Naive thymus-derived CD4-positive, alpha-beta T cell (primary cell): ENCODE measurements around the gene ERVMER34-1. TPM values are rescaled to one million over a fixed set of nuclear protein-coding genes. Genes with fewer than 3 reads are reported as not detected.

ENCODE experiments used
- ATAC-seq: fragments of 150-1000 bp; cut with Tn5 transposase; 2 replicates; pipeline ENCODE4 v1.10.0; 2021; ENCODE audit warnings: mild to moderate bottlenecking, moderate library complexity
- CTCF ChIA-PET: fragments of 350-600 bp; sonication (Branson Sonifier 250); formaldehyde crosslinking; loops from one replicate; lab custom pipeline; 2021; ENCODE audit warnings: antibody characterized with exemption; lab: Charles Lee
- POLR2A ChIA-PET: fragments of 350-600 bp; sonication (Branson Sonifier 250); formaldehyde crosslinking; loops from one replicate; lab custom pipeline; 2021; ENCODE audit warnings: antibody characterized with exemption, inconsistent platforms; lab: Charles Lee
- DNase-seq, 9 donors: peaks; one replicate each; pipeline versions ENCODE4 v3.0.0 to v3.0.0-alpha.2; 2020 to 2022; ENCODE audit warnings: mixed read lengths in 1 of 9
- H3K27ac ChIP-seq: one replicate; pipeline ENCODE4 v1.7.0; 2013; ENCODE audit warnings: mild to moderate bottlenecking, low read depth, low read length, moderate library complexity
- H3K27me3 ChIP-seq, 2 donors: one replicate each; pipeline ENCODE4 v1.7.0; 2013; ENCODE audit warnings: low read length in 2 of 2, mild to moderate bottlenecking in 2 of 2, moderate library complexity in 2 of 2; ENCODE audit not compliant: control insufficient read depth in 2 of 2, insufficient read depth in 2 of 2
- H3K36me3 ChIP-seq, 3 experiments: 1 replicate in 2 of 3; 2 replicates in 1 of 3; pipeline ENCODE4 v1.7.0; 2013; ENCODE audit warnings: low read length in 3 of 3, mild to moderate bottlenecking in 3 of 3, moderate library complexity in 1 of 3; ENCODE audit not compliant: insufficient read depth in 3 of 3, control insufficient read depth in 2 of 3
- H3K4me1 ChIP-seq, 2 donors: one replicate each; pipeline ENCODE4 v1.7.0; 2013; ENCODE audit warnings: low read length in 2 of 2, mild to moderate bottlenecking in 2 of 2, moderate library complexity in 1 of 2; ENCODE audit not compliant: control insufficient read depth in 2 of 2, insufficient read depth in 2 of 2
- H3K4me3 ChIP-seq: 2 replicates; pipeline ENCODE4 v1.7.0; 2013; ENCODE audit warnings: mild to moderate bottlenecking, low read length
- H3K9me3 ChIP-seq, 3 experiments: 1 replicate in 2 of 3; 2 replicates in 1 of 3; pipeline ENCODE4 v1.7.0; 2013; ENCODE audit warnings: low read length in 3 of 3; ENCODE audit not compliant: control insufficient read depth in 2 of 3
- H3K27ac Mint-ChIP-seq, 9 donors: one replicate each; pipeline ENCODE4 v1.8.0; 2020 to 2022; ENCODE audit warnings: mixed read lengths in 9 of 9, mild to moderate bottlenecking in 8 of 9, moderate library complexity in 5 of 9, inconsistent platforms in 2 of 9
- H3K27me3 Mint-ChIP-seq, 5 donors: one replicate each; pipeline ENCODE4 v1.8.0; 2021 to 2022; ENCODE audit warnings: mixed read lengths in 5 of 5, mild to moderate bottlenecking in 1 of 5
- H3K36me3 Mint-ChIP-seq, 5 donors: one replicate each; pipeline ENCODE4 v1.8.0; 2020 to 2022; ENCODE audit warnings: mixed read lengths in 5 of 5, mild to moderate bottlenecking in 3 of 5, inconsistent platforms in 1 of 5
- H3K4me1 Mint-ChIP-seq, 7 donors: one replicate each; pipeline ENCODE4 v1.8.0; 2020 to 2022; ENCODE audit warnings: mixed read lengths in 7 of 7, mild to moderate bottlenecking in 3 of 7, inconsistent platforms in 1 of 7
- H3K4me3 Mint-ChIP-seq, 10 donors: one replicate each; pipeline ENCODE4 v1.8.0; 2020 to 2022; ENCODE audit warnings: mild to moderate bottlenecking in 10 of 10, mixed read lengths in 10 of 10, moderate library complexity in 6 of 10, inconsistent platforms in 2 of 10
- H3K9me3 Mint-ChIP-seq, 11 donors: one replicate each; pipeline ENCODE4 v1.8.0; 2020 to 2022; ENCODE audit warnings: mixed read lengths in 11 of 11, mild to moderate bottlenecking in 4 of 11, inconsistent platforms in 1 of 11, moderate library complexity in 1 of 11
- intact Hi-C, 2 donors: fragments of 100-400 bp; cut with micrococcal nuclease; formaldehyde crosslinking; loops; one replicate each; pipeline ENCODE4 v1.15.1; 2023
- polyA plus RNA-seq, 2 donors: library from polyadenylated mRNA; unstranded; fragments of 300-500 nt; fragmentation: Illumina TruSeq; gene quantifications; one replicate each; pipeline ENCODE4 v1.2.3, GENCODE V29; 2021
- total RNA-seq, 6 experiments: library from RNA in 5 of 6; stranded (reverse) in 5 of 6; gene quantifications; 1 replicate in 5 of 6; 2 replicates in 1 of 6; pipeline ENCODE4 v1.2.3 and lab custom pipeline; 2021 to 2026

ERVMER34-1 gene
- total and polyA plus RNA-seq, 7 experiments from 2014 or later: not detected

GRCh38 chr4:52783069-52783468 lies 31.8 kb upstream of the ERVMER34-1 start:
- Mint-ChIP-seq H3K9me3 (peaks cover 0 to 4% (median 0%) of the 10 kb centered on the region in 11 donors), H3K36me3 (no peaks in the 10 kb centered on the region), H3K4me1 (no peaks in the 10 kb centered on the region), H3K27me3 (peaks cover 0 to 10% (median 5%) of the 10 kb centered on the region in 5 donors), H3K4me3 (no peak overlapping the region), H3K27ac (no peak overlapping the region)
- H3K9me3 ChIP-seq: no peaks in the 10 kb centered on the region
- H3K36me3 ChIP-seq: no peaks in the 10 kb centered on the region
- no peaks in the 10 kb centered on the region for H3K27me3 ChIP-seq
- no peaks in the 10 kb centered on the region for H3K4me1 ChIP-seq
- ATAC-seq (no peak), DNase-seq (no peak)
- no peak overlapping the region for H3K27ac ChIP-seq
- H3K4me3 ChIP-seq: no peak overlapping the region
- intact Hi-C loops: no loop called here
- ChIA-PET CTCF (no interaction called here), POLR2A (no interaction called here)

GRCh38 chr4:52780617-52781354 lies 29.6 kb upstream of the ERVMER34-1 start:
- Mint-ChIP-seq H3K9me3 (peaks cover 0 to 5% (median 0%) of the 10 kb centered on the region in 11 donors), H3K27ac (no peak overlapping the region), H3K4me1 (no peaks in the 10 kb centered on the region), H3K27me3 (peaks cover 0 to 29% (median 26%) of the 10 kb centered on the region in 5 donors), H3K4me3 (no peak overlapping the region), H3K36me3 (no peaks in the 10 kb centered on the region)
- no peak for DNase-seq
- Histone ChIP-seq H3K4me3 (no peak overlapping the region), H3K9me3 (no peaks in the 10 kb centered on the region), H3K4me1 (no peaks in the 10 kb centered on the region), H3K36me3 (no peaks in the 10 kb centered on the region), H3K27ac (no peak overlapping the region), H3K27me3 (no peaks in the 10 kb centered on the region)
- no peak for ATAC-seq
- intact Hi-C loops: no loop called here
- POLR2A ChIA-PET: no interaction called here
- CTCF ChIA-PET: interaction anchor here (1.1 kb wide), 1 partner anchor 204 kb away, joined by 3 read pairs; no protein-coding TSS in a partner anchor

GRCh38 chr4:52780206-52780605 lies 29.0 kb upstream of the ERVMER34-1 start:
- intact Hi-C loops: no loop called here
- Histone ChIP-seq H3K27ac (no peak overlapping the region), H3K9me3 (no peaks in the 10 kb centered on the region), H3K27me3 (no peaks in the 10 kb centered on the region), H3K4me3 (no peak overlapping the region), H3K36me3 (no peaks in the 10 kb centered on the region), H3K4me1 (no peaks in the 10 kb centered on the region)
- H3K4me3 Mint-ChIP-seq: no peak overlapping the region
- DNase-seq (no peak), ATAC-seq (no peak)
- ChIA-PET POLR2A (no interaction called here), CTCF (interaction anchor here (1.1 kb wide), 1 partner anchor 205 kb away, joined by 3 read pairs; no protein-coding TSS in a partner anchor)
- no peaks in the 10 kb centered on the region for H3K4me1 Mint-ChIP-seq
- no peaks in the 10 kb centered on the region for H3K36me3 Mint-ChIP-seq
- H3K27ac Mint-ChIP-seq: no peak overlapping the region
- peaks cover 0 to 5% (median 0%) of the 10 kb centered on the region in 11 donors for H3K9me3 Mint-ChIP-seq
- peaks cover 0 to 33% (median 26%) of the 10 kb centered on the region in 5 donors for H3K27me3 Mint-ChIP-seq

DNA sequence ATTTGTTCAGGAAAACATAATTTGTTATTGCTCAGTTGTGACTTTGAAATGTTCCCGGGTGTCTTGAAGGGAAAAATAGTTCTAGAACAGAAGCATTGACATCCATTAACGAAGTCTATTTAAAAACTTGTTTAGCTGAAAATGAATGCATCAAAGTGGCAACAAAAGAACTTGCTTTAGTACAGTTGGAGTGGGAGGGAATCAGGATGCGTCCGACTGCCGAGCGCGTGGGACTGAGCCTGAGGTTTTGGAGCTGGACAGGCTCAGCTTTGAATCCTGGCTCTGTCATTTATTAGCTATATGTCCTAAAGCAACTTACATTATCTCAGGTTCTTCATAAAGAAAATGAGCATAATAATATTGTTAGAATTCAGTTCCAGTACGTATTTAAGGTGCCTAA lies 9.0 kb upstream of the ERVMER34-1 start:
- Histone ChIP-seq H3K4me3 (no peak overlapping the region), H3K27ac (no peak overlapping the region), H3K4me1 (no peaks in the 10 kb centered on the region), H3K9me3 (no peaks in the 10 kb centered on the region), H3K27me3 (peaks cover 0 to 4% of the 10 kb centered on the region in 2 donors), H3K36me3 (no peaks in the 10 kb centered on the region)
- Mint-ChIP-seq H3K27ac (no peak overlapping the region), H3K36me3 (no peaks in the 10 kb centered on the region), H3K4me3 (no peak overlapping the region), H3K27me3 (peaks cover 13 to 39% (median 25%) of the 10 kb centered on the region in 5 donors), H3K9me3 (peaks cover 0 to 4% (median 0%) of the 10 kb centered on the region in 11 donors), H3K4me1 (no peaks in the 10 kb centered on the region)
- intact Hi-C loops: no loop called here
- ATAC-seq: no peak
- ChIA-PET POLR2A (no interaction called here), CTCF (no interaction called here)
- no peak for DNase-seq

DNA sequence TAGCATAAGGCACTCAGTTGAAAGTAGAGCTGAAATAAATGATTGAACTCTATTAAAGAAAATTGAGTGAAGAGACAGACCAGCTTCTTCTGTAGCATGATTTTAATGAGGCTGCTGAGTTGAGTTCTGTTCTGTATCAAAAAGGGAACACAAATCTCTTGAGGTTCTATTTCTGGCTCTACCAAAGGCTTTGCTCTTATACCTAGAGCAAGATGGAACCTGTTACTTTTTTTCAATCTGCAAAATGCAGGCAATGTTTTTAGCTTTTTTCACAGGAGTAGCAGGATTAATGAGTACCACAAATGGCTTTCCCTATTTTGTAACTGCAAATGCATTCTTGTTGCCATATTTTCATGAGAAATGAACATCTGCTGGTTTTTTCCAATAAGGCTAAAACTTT lies 4.2 kb upstream of the ERVMER34-1 start:
- Mint-ChIP-seq H3K4me1 (peaks cover 0 to 15% (median 7%) of the 10 kb centered on the region in 7 donors), H3K9me3 (peaks cover 0 to 6% (median 0%) of the 10 kb centered on the region in 11 donors), H3K27me3 (peaks cover 48 to 73% (median 54%) of the 10 kb centered on the region in 5 donors), H3K36me3 (peaks cover 0 to 5% (median 3%) of the 10 kb centered on the region in 5 donors), H3K4me3 (no peak overlapping the region), H3K27ac (no peak overlapping the region)
- POLR2A ChIA-PET: no interaction called here
- no peaks in the 10 kb centered on the region for H3K36me3 ChIP-seq
- CTCF ChIA-PET: interaction anchor here (0.6 to 0.7 kb wide), 2 partner anchors 15 to 621 kb away, joined by 3 to 12 read pairs; no protein-coding TSS in a partner anchor
- DNase-seq (no peak), ATAC-seq (no peak)
- intact Hi-C loops: no loop called here
- no peak overlapping the region for H3K27ac ChIP-seq
- no peaks in the 10 kb centered on the region for H3K4me1 ChIP-seq
- no peaks in the 10 kb centered on the region for H3K9me3 ChIP-seq
- H3K4me3 ChIP-seq: no peak overlapping the region
- peaks cover 0 to 4% of the 10 kb centered on the region in 2 donors for H3K27me3 ChIP-seq

DNA sequence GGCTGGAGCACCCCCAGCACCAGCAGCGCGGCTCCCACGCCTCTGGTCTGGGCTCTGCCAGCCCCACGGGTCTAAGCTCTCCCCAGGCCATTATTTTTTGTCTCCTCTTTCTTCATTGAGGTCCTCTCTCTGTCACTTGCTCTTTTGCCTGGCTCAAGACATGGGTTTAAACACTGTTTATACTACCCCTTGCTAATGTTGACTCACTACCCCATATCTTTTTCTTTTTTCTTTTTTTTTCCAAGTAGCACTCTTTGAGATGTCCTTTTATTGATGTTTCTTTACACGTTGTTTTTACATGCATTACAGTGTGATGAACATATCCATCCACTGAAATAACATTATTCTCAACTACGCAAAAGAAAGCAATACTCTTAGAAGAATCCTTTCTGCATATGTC lies 1.7 kb upstream of the ERVMER34-1 start:
- H3K36me3 Mint-ChIP-seq: peaks cover 0 to 5% (median 3%) of the 10 kb centered on the region in 5 donors

More for the DNA sequence above, 1.7 kb upstream of the ERVMER34-1 start:
- ChIA-PET POLR2A (no interaction called here), CTCF (no interaction called here)
- Histone ChIP-seq H3K9me3 (no peaks in the 10 kb centered on the region), H3K27me3 (no peaks in the 10 kb centered on the region), H3K36me3 (no peaks in the 10 kb centered on the region), H3K27ac (no peak overlapping the region), H3K4me1 (no peaks in the 10 kb centered on the region), H3K4me3 (no peak overlapping the region)
- peaks cover 56 to 79% (median 61%) of the 10 kb centered on the region in 5 donors for H3K27me3 Mint-ChIP-seq
- no peak for DNase-seq
- peaks cover 0 to 17% (median 8%) of the 10 kb centered on the region in 7 donors for H3K4me1 Mint-ChIP-seq
- intact Hi-C loops: no loop called here
- H3K9me3 Mint-ChIP-seq: peaks cover 0 to 6% (median 2%) of the 10 kb centered on the region in 11 donors
- peak overlapping the region in 4 of 10 donors; percentile 0 to 60 (median 19) for H3K4me3 Mint-ChIP-seq
- no peak for ATAC-seq
- no peak overlapping the region for H3K27ac Mint-ChIP-seq
